SH-SY5Y (cell line): ENCODE results near the gene HABP2.

Experiments
- GATA2 ChIP-seq: IDR thresholded peaks from 2 replicates; pipeline ENCODE4 v1.6.1; 2011; ENCODE audit warnings: mild to moderate bottlenecking, low read depth, low read length
- GATA3 ChIP-seq: IDR thresholded peaks from 2 replicates; pipeline ENCODE4 v1.6.1; 2011; ENCODE audit warnings: low read depth, mild to moderate bottlenecking, low read length, moderate library complexity

- TF ChIP-seq GATA2 (no peak), GATA3 (no peak)
Measured at GRCh38 chr10:113609704-113610108, 56.9 kb downstream of the HABP2 start.
